Mucosa of descending colon (tissue), 3 donors: Measurements from ENCODE around the gene GPR87. TPM values are rescaled to one million over a fixed set of nuclear protein-coding genes. Genes with fewer than 3 reads are reported as not detected.

Experiments
- ATAC-seq: fragments of 200-7000 bp; cut with Tn5 transposase; one replicate; pipeline ENCODE4 v1.9.1; 2020; ENCODE audit warnings: mild to moderate bottlenecking, moderate library complexity
- DNase-seq, 3 donors: peaks; one replicate each; pipeline ENCODE4 v3.0.0-alpha.2; 2020
- H3K36me3 ChIP-seq: fragments of 200-600 bp; one replicate; pipeline ENCODE4 v1.8.0; 2021; ENCODE audit warnings: low read depth, mild to moderate bottlenecking
- H3K4me1 ChIP-seq: fragments of 200-600 bp; one replicate; pipeline ENCODE4 v1.8.0; 2021; ENCODE audit warnings: low read depth, mild to moderate bottlenecking
- H3K4me3 ChIP-seq: fragments of 200-600 bp; one replicate; pipeline ENCODE4 v1.8.0; 2021; ENCODE audit warnings: mild to moderate bottlenecking
- H3K9me3 ChIP-seq: fragments of 200-600 bp; one replicate; pipeline ENCODE4 v1.8.0; 2021; ENCODE audit warnings: mild to moderate bottlenecking
- intact Hi-C, 2 donors: fragments of 100-400 bp; cut with DNase I in 1 of 2; cut with micrococcal nuclease in 1 of 2; formaldehyde crosslinking; loops; one replicate each; pipeline versions ENCODE4 v1.11.0 to v1.11.1; 2022; cut with DNase I, micrococcal nuclease
- total RNA-seq, 3 donors: library from RNA; stranded (reverse); fragmentation: NEBNext Ultra II Directional in 2 of 3; extraction: Animal tissue kit (Norgen Biotek cat#: 25700) in 2 of 3; gene quantifications; one replicate each; pipeline versions ENCODE4 v1.2.1 to v1.2.4, GENCODE V29; 2021 to 2023
- TF ChIP-seq, protein P1 (sequence below): fragments of 200-600 bp; IDR thresholded peaks from one replicate; pipeline ENCODE4 v1.8.0; 2022; ENCODE audit warnings: antibody characterized with exemption, mild to moderate bottlenecking
- donor health status: DM: no; HTN: no; CAD: no; lungs with moderate emphysema.
- donor health status: DM: no; HTN: no; CAD: no.
- donor health status: DM: no; HTN: yes; CAD: no.

Gene GPR87
- total RNA-seq, 3 donors from 2014 or later: not detected

DNA sequence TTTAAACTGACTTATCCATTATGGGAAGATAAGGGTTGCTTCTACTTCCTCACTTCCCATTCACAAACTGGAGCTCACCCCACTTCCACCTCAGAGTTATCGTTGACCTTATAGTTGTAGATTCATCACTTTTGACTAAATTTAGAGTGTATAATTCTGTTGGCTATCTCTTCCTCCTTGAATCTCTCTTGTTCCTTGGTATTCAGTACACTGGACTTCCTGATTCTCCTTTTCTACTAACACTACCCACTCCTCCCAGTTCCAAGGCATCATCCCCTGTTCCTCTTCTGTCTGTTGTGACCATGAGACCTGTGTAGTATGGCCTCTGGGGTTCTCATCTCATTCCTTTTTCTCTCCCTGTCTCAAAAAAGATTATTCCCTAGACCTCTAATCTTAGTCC lies 5.9 kb upstream of the GPR87 start:
- H3K36me3 ChIP-seq: no peaks in the 10 kb centered on the region
- H3K4me1 ChIP-seq: no peaks in the 10 kb centered on the region
- H3K9me3 ChIP-seq: no peaks in the 10 kb centered on the region
- no peak overlapping the region for H3K4me3 ChIP-seq
- intact Hi-C loops: no loop called here
- no peak for DNase-seq
- TF ChIP-seq, protein P1, sequence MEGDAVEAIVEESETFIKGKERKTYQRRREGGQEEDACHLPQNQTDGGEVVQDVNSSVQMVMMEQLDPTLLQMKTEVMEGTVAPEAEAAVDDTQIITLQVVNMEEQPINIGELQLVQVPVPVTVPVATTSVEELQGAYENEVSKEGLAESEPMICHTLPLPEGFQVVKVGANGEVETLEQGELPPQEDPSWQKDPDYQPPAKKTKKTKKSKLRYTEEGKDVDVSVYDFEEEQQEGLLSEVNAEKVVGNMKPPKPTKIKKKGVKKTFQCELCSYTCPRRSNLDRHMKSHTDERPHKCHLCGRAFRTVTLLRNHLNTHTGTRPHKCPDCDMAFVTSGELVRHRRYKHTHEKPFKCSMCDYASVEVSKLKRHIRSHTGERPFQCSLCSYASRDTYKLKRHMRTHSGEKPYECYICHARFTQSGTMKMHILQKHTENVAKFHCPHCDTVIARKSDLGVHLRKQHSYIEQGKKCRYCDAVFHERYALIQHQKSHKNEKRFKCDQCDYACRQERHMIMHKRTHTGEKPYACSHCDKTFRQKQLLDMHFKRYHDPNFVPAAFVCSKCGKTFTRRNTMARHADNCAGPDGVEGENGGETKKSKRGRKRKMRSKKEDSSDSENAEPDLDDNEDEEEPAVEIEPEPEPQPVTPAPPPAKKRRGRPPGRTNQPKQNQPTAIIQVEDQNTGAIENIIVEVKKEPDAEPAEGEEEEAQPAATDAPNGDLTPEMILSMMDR: no peak
- ATAC-seq: no peak

DNA sequence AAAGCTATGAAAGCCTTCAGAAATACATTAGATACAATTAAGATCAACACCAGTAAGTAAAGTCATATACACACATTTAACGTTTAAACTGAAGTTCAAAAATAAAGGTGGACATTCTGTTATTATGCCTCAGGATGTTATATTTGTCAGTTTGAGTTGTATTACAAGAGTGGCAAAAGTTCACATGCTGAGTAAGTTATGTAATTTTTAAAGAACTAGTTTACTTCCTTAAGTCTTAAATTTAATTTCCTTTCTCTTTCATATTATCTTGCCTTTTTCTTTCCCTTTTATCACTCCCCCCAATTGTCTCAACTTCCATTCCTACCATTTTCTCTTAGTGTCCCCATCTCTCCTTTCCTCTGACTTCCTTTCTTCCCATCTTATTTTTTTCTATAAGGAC lies 4.9 kb upstream of the GPR87 start:
- H3K4me3 ChIP-seq: no peak overlapping the region
- no peaks in the 10 kb centered on the region for H3K4me1 ChIP-seq
- TF ChIP-seq, protein P1: no peak
- H3K36me3 ChIP-seq: no peaks in the 10 kb centered on the region
- intact Hi-C loops: no loop called here
- no peaks in the 10 kb centered on the region for H3K9me3 ChIP-seq
- DNase-seq: no peak
- ATAC-seq: no peak

DNA sequence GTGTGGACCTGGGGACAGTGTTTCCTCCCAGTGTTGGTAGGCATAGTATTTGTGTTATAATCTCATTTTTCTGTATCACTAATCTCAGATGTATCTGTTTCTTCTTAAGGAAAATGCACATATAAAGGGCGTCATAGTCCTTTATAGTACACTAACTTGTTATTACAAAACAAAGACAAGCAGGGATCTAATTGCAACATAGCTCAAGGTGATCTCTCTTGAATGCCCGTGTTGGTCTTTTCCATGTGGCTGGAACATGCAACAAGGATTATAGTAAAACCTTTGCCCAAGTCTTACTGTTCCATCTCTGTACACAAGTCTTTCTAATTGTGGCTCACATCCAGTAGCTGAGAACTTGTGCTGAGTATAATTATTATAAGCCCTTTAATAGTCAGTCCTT lies 3.5 kb upstream of the GPR87 start:
- DNase-seq: no peak
- Histone ChIP-seq H3K9me3 (no peaks in the 10 kb centered on the region), H3K4me1 (no peaks in the 10 kb centered on the region), H3K36me3 (no peaks in the 10 kb centered on the region), H3K4me3 (no peak overlapping the region)
- intact Hi-C loops: no loop called here
- ATAC-seq: no peak
- TF ChIP-seq, protein P1: no peak

DNA sequence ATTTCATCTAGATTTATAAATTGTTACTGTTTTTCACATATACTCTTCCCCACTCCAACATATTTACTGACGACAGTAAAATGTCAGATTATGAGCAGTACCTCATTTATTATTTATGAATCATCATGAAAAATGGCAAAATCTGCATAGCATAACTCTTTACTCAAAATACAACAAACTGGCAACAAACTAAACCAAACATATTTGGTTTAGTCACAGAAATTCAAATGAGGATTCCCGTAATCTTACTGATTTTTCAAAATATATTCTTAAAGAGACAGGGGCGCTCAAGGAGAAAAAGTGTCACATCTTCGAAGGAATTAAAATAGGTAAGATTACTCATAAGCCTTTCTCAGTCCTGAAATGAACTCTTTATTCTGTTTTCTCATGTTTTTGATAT lies 3.0 kb upstream of the GPR87 start:
- TF ChIP-seq, protein P1: no peak
- H3K4me1 ChIP-seq: no peaks in the 10 kb centered on the region
- ATAC-seq (no peak), DNase-seq (no peak)
- H3K9me3 ChIP-seq: no peaks in the 10 kb centered on the region
- no peak overlapping the region for H3K4me3 ChIP-seq
- no peaks in the 10 kb centered on the region for H3K36me3 ChIP-seq
- intact Hi-C loops: no loop called here

DNA sequence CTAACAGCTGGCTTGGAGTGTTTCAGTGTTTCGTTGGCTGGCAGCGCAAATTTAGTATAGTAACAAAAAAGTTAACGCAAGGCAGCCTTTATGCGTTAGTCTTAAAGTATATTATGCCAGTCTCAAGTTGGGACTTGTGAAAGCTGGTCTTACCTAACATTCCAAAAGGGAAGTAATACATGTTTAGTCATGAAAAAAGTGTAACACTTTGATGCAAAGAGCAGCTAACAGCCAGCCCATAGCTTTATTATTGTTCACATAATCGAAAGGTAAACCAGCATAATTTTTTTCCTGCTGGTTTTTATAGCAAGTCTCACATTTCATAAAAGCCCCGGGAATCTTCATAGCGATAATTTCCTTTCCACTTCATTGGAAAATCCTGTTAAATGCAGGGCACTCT lies 2.4 kb upstream of the GPR87 start:
- ATAC-seq (no peak), DNase-seq (no peak)
- intact Hi-C loops: no loop called here
- H3K36me3 ChIP-seq: no peaks in the 10 kb centered on the region
- TF ChIP-seq, protein P1: no peak
- H3K4me1 ChIP-seq: no peaks in the 10 kb centered on the region
- no peak overlapping the region for H3K4me3 ChIP-seq
- H3K9me3 ChIP-seq: no peaks in the 10 kb centered on the region

DNA sequence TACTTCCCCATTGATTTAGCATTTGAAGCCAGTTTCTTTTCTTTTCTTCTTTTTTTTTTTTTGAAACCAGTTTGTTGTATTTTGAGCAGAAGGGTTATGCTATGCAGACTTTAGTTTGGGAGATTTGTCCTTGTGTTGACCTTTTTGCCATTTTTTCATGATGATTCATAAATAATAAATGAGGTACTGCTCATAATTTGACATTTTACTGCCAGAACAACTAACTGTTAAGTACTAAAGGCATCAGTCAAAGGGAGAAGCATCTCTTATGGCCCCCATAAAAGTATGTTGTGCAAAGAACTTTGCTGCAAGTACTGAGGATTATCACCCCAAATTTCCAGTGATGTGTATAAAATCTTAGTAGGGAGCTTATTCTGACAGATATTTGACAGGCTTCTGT lies 1.7 kb upstream of the GPR87 start:
- Histone ChIP-seq H3K9me3 (no peaks in the 10 kb centered on the region), H3K4me1 (no peaks in the 10 kb centered on the region), H3K36me3 (no peaks in the 10 kb centered on the region), H3K4me3 (no peak overlapping the region)
- TF ChIP-seq, protein P1: no peak
- intact Hi-C loops: no loop called here
- DNase-seq (no peak), ATAC-seq (no peak)
